Measurements from ENCODE around the gene COL23A1. TPM values are rescaled to one million over a fixed set of nuclear protein-coding genes. Genes with fewer than 3 reads are reported as not detected.

COL23A1 gene
- total and polyA plus RNA-seq, 2 experiments from 2014 or later: 1.1 to 5.1 TPM

DNA sequence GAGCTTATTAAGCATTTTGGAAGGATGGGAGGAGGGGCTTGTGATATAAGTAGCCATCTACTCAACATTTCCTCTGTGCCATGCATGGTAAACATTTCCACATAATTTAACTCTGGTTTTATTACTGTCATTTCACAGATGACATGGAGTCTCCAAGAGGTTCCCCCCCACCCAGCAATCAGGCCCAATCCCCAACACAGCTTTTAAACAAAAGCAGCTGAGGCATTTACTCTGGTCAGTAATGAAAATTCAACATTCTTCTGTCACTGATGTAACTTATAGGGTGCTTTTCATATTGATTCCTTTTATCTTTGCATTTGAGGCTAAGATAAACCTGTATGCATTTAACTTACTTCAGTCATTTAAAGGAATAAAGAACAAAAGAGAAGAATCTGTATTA, 128.1 kb downstream of the COL23A1 start:
- Histone ChIP-seq H3K4me3 (no peak overlapping the region), H3K9me3 (ENCODE audit: low read depth) (no peaks in the 10 kb centered on the region), H3K4me2 (no peak overlapping the region), H4K20me1 (ENCODE audit: insufficient read depth, poor library complexity, severe bottlenecking) (no peaks in the 10 kb centered on the region), H3K9me2 (replicated peaks; ENCODE audit: insufficient read depth) (no peaks in the 10 kb centered on the region), H3K36me3 (replicated peaks; ENCODE audit: insufficient read depth, low read depth) (no peaks in the 10 kb centered on the region), H3K4me1 (ENCODE audit: insufficient read depth) (peaks cover 13% of the 10 kb centered on the region), H3K79me2 (no peaks in the 10 kb centered on the region), H3K27me3 (no peaks in the 10 kb centered on the region), H3K27ac (no peak overlapping the region), H2AFZ (no peak overlapping the region)
- no peak for TF ChIP-seq EZH2phosphoT487 (IDR thresholded peaks at IDR 0.05; ENCODE audit: low read depth, severe bottlenecking, unreplicated experiment)
- TF ChIP-seq EZH2 (IDR thresholded peaks at IDR 0.05; ENCODE audit: borderline replicate concordance): no peak
- TF ChIP-seq, protein P1, sequence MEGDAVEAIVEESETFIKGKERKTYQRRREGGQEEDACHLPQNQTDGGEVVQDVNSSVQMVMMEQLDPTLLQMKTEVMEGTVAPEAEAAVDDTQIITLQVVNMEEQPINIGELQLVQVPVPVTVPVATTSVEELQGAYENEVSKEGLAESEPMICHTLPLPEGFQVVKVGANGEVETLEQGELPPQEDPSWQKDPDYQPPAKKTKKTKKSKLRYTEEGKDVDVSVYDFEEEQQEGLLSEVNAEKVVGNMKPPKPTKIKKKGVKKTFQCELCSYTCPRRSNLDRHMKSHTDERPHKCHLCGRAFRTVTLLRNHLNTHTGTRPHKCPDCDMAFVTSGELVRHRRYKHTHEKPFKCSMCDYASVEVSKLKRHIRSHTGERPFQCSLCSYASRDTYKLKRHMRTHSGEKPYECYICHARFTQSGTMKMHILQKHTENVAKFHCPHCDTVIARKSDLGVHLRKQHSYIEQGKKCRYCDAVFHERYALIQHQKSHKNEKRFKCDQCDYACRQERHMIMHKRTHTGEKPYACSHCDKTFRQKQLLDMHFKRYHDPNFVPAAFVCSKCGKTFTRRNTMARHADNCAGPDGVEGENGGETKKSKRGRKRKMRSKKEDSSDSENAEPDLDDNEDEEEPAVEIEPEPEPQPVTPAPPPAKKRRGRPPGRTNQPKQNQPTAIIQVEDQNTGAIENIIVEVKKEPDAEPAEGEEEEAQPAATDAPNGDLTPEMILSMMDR (IDR thresholded peaks at IDR 0.05; ENCODE audit: poor library complexity): no peak
- no peak for DNase-seq (ENCODE audit: low spot score)

DNA sequence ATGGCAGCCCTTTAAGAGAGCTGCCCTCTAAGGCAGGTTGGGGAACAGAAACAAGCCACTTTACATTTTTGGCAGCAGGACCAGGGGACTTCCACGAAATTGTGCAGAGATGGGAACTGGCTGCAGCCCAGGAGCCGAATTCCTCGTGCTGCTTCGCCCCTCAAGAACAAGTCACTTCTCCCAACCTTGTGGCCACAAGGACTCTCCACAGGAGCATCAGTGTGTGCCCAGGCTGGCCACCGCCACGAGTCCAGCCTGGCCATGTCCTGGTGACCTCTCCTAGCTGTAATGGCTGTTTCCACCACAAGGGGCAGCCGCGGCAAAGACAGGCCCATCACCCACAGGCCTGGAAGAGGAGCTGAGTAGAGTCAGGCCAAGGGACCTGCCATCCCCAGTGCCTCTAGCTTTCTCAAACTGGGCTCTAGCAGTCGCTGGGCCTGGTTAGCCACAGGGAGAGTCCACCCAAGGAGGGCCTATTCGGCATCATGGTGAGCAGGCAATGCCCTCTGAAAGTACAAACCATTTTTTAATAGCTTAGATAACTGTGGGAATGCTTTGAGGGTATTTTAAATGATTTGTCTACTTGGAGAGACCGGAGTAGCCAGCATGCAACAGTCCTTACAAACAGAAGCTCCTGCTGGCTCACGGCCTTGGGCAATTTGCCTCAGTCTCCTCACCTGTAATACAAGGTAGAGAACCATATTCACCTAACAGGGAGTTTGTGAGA, 129.0 kb downstream of the COL23A1 start:
- no peaks in the 10 kb centered on the region for H3K36me3 ChIP-seq (replicated peaks; ENCODE audit: insufficient read depth, low read depth)
- TF ChIP-seq, protein P1 (IDR thresholded peaks at IDR 0.05; ENCODE audit: poor library complexity): peak; percentile 62
- TF ChIP-seq EZH2phosphoT487 (IDR thresholded peaks at IDR 0.05; ENCODE audit: low read depth, severe bottlenecking, unreplicated experiment) (no peak), EZH2 (IDR thresholded peaks at IDR 0.05; ENCODE audit: borderline replicate concordance) (no peak)
- 54% methylated on average over 12 of the region's 12 CpGs for WGBS (ENCODE audit: low lambda C conversion rate, missing lambda C conversion rate)
- H3K4me2 ChIP-seq: no peak overlapping the region
- H3K79me2 ChIP-seq: no peaks in the 10 kb centered on the region
- no peak overlapping the region for H3K4me3 ChIP-seq
- no peaks in the 10 kb centered on the region for H3K27me3 ChIP-seq
- DNase-seq (ENCODE audit: low spot score): peak; percentile 69
- no peak overlapping the region for H2AFZ ChIP-seq
- peaks cover 13% of the 10 kb centered on the region for H3K4me1 ChIP-seq (ENCODE audit: insufficient read depth)
- H3K27ac ChIP-seq: no peak overlapping the region
- no peaks in the 10 kb centered on the region for H3K9me2 ChIP-seq (replicated peaks; ENCODE audit: insufficient read depth)
- H3K9me3 ChIP-seq (ENCODE audit: low read depth): no peaks in the 10 kb centered on the region
- no peaks in the 10 kb centered on the region for H4K20me1 ChIP-seq (ENCODE audit: insufficient read depth, poor library complexity, severe bottlenecking)

DNA sequence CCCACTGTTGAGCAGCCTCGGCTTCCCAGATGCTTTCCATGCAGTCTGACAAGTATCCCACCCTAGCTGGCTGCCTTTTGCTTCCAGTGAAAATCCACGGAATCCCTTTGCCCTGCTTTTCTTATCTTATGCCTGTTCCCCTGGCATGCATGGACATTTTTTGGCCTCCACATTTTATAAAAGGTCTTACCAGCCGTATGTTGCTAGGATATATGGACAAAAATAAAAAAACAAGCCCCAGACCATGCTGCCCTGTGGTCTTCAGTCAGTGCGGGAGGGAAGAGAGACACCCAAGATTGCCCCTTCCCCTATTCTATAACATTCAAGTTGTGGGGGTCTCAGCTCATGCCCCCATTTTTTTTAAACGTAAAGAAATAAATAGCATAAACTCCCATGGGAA, 129.6 kb downstream of the COL23A1 start:
- no peaks in the 10 kb centered on the region for H4K20me1 ChIP-seq (ENCODE audit: insufficient read depth, poor library complexity, severe bottlenecking)
- peaks cover 13% of the 10 kb centered on the region for H3K4me1 ChIP-seq (ENCODE audit: insufficient read depth)
- H3K79me2 ChIP-seq: no peaks in the 10 kb centered on the region
- TF ChIP-seq EZH2phosphoT487 (IDR thresholded peaks at IDR 0.05; ENCODE audit: low read depth, severe bottlenecking, unreplicated experiment) (no peak), EZH2 (IDR thresholded peaks at IDR 0.05; ENCODE audit: borderline replicate concordance) (no peak)
- TF ChIP-seq, protein P1 (IDR thresholded peaks at IDR 0.05; ENCODE audit: poor library complexity): no peak
- H3K9me3 ChIP-seq (ENCODE audit: low read depth): no peaks in the 10 kb centered on the region
- no peak overlapping the region for H3K4me3 ChIP-seq
- no peaks in the 10 kb centered on the region for H3K27me3 ChIP-seq
- no peaks in the 10 kb centered on the region for H3K9me2 ChIP-seq (replicated peaks; ENCODE audit: insufficient read depth)
- 64% methylated on average over 5 of the region's 5 CpGs for WGBS (ENCODE audit: low lambda C conversion rate, missing lambda C conversion rate)
- no peak overlapping the region for H2AFZ ChIP-seq
- no peak overlapping the region for H3K4me2 ChIP-seq
- no peak overlapping the region for H3K27ac ChIP-seq
- no peaks in the 10 kb centered on the region for H3K36me3 ChIP-seq (replicated peaks; ENCODE audit: insufficient read depth, low read depth)
- no peak for DNase-seq (ENCODE audit: low spot score)

All from hepatocyte (in vitro differentiated cells).